H1 (cell line): ENCODE data around the gene TNIP1. TPM values are rescaled to one million over a fixed set of nuclear protein-coding genes. Genes with fewer than 3 reads are reported as not detected.

Experiments
- CTCF ChIA-PET: fragments of 300-600 bp; sonication (Branson Sonifier 250); formaldehyde crosslinking; loops from one replicate; lab custom pipeline; 2021; ENCODE audit not compliant: partially characterized antibody; lab: Charles Lee
- POLR2A ChIA-PET: fragments of 300-600 bp; sonication (Branson Sonifier 250); formaldehyde crosslinking; loops from one replicate; lab custom pipeline; 2021; ENCODE audit warnings: inconsistent platforms; ENCODE audit not compliant: partially characterized antibody; lab: Charles Lee
- DNase-seq, 2 experiments: peaks; one replicate each; pipeline versions ENCODE4 v3.0.0 to v3.0.0-alpha.2; 2010 to 2022; ENCODE audit warnings: low spot score in 2 of 2, low read depth in 1 of 2, mixed read lengths in 1 of 2
- FAIRE-seq: peaks from 2 replicates; lab custom pipeline; 2011; peaks lifted over from hg19 to GRCh38; lab: Jason Lieb, UNC
- H2AFZ ChIP-seq: 2 replicates; pipeline ENCODE4 v1.8.1; 2012; ENCODE audit warnings: low read length, inconsistent platforms
- H2AK5ac ChIP-seq: 2 replicates; pipeline ENCODE4 v1.6.1; 2013; ENCODE audit warnings: low read depth, low read length
- H2BK120ac ChIP-seq: replicated peaks from 2 replicates; pipeline ENCODE3; 2013; ENCODE audit warnings: low read depth, low read length, inconsistent platforms
- H2BK12ac ChIP-seq: 2 replicates; pipeline ENCODE4 v1.6.1; 2013; ENCODE audit warnings: low read depth, low read length
- H2BK15ac ChIP-seq: 2 replicates; pipeline ENCODE4 v1.6.1; 2013; ENCODE audit warnings: low read length
- H2BK20ac ChIP-seq: 2 replicates; pipeline ENCODE4 v1.6.1; 2013; ENCODE audit warnings: low read length
- H2BK5ac ChIP-seq: 2 replicates; pipeline ENCODE4 v1.6.1; 2013; ENCODE audit warnings: low read depth, low read length
- H3K14ac ChIP-seq: 2 replicates; pipeline ENCODE4 v1.6.1; 2013; ENCODE audit warnings: inconsistent platforms; ENCODE audit not compliant: insufficient read length
- H3K18ac ChIP-seq: 2 replicates; pipeline ENCODE4 v1.6.1; 2013; ENCODE audit warnings: low read length; ENCODE audit errors: extremely low read depth
- H3K23ac ChIP-seq: 2 replicates; pipeline ENCODE4 v1.6.1; 2013; ENCODE audit warnings: inconsistent platforms; ENCODE audit not compliant: insufficient read length
- H3K23me2 ChIP-seq: 2 replicates; pipeline ENCODE4 v1.6.1; 2013; ENCODE audit warnings: low read depth, low read length
- H3K27ac ChIP-seq: 2 replicates; pipeline ENCODE4 v1.6.1; 2011; ENCODE audit warnings: low read depth, low read length, inconsistent platforms
- H3K27me3 ChIP-seq, 4 experiments: replicated peaks in 1 of 4; 1 replicate in 1 of 4; 2 replicates in 3 of 4; pipeline versions ENCODE4 v1.6.1 to v1.8.1; 2011 to 2013; ENCODE audit warnings: low read length in 3 of 4, mild to moderate bottlenecking in 3 of 4, inconsistent platforms in 2 of 4, mixed read lengths in 2 of 4, moderate library complexity in 1 of 4; ENCODE audit not compliant: control insufficient read depth in 3 of 4, insufficient read depth in 3 of 4; ENCODE audit errors: extremely low read depth in 1 of 4
- H3K36me3 ChIP-seq, 4 experiments: 2 replicates each; pipeline versions ENCODE4 v1.6.1 to v1.8.1; 2011 to 2013; ENCODE audit warnings: mild to moderate bottlenecking in 4 of 4, low read length in 3 of 4, moderate library complexity in 2 of 4, control low read depth in 1 of 4, inconsistent platforms in 1 of 4; ENCODE audit not compliant: insufficient read depth in 4 of 4, control insufficient read depth in 2 of 4
- H3K4ac ChIP-seq: replicated peaks from 2 replicates; pipeline ENCODE3; 2013; ENCODE audit warnings: low read length, low read depth, mixed read lengths, inconsistent platforms; ENCODE audit not compliant: insufficient read length
- H3K4me1 ChIP-seq, 4 experiments: replicated peaks in 1 of 4; 1 replicate in 1 of 4; 2 replicates in 3 of 4; pipeline versions ENCODE4 v1.6.1 to v1.8.1; 2011 to 2013; ENCODE audit warnings: low read length in 3 of 4, inconsistent platforms in 2 of 4, mixed read lengths in 1 of 4; ENCODE audit not compliant: insufficient read depth in 4 of 4, control insufficient read depth in 3 of 4
- H3K4me2 ChIP-seq, 2 experiments: 2 replicates each; pipeline versions ENCODE4 v1.6.1 to v1.8.1; 2011 to 2013; ENCODE audit warnings: low read depth in 2 of 2, low read length in 2 of 2, control low read depth in 1 of 2, inconsistent platforms in 1 of 2, mild to moderate bottlenecking in 1 of 2; ENCODE audit not compliant: insufficient read depth in 1 of 2
- H3K4me3 ChIP-seq, 4 experiments: fragments of 200-600, 300-600 bp in 1 of 4; sonication (generic), shearing (Covaris generic), sonication (Bioruptor Twin) in 1 of 4; 2 replicates each; pipeline versions ENCODE4 v1.5.1 to v1.8.1; 2011 to 2016; ENCODE audit warnings: low read length in 4 of 4, low read depth in 3 of 4, control low read depth in 2 of 4, inconsistent platforms in 2 of 4, mild to moderate bottlenecking in 2 of 4, mixed read lengths in 1 of 4, moderate library complexity in 1 of 4; ENCODE audit not compliant: insufficient read depth in 2 of 4; ENCODE audit errors: extremely low read depth in 1 of 4
- H3K56ac ChIP-seq: replicated peaks from 2 replicates; pipeline ENCODE3; 2013; ENCODE audit warnings: low read depth, mild to moderate bottlenecking, mixed read lengths, low read length, inconsistent platforms; ENCODE audit not compliant: insufficient read length
- H3K79me1 ChIP-seq: 2 replicates; pipeline ENCODE4 v1.6.1; 2013; ENCODE audit warnings: low read depth, low read length, control low read depth
- H3K79me2 ChIP-seq, 2 experiments: 2 replicates each; pipeline versions ENCODE4 v1.6.1 to v1.8.1; 2012 to 2013; ENCODE audit warnings: low read length in 2 of 2, mild to moderate bottlenecking in 2 of 2, inconsistent platforms in 1 of 2; ENCODE audit not compliant: insufficient read depth in 2 of 2, control insufficient read depth in 1 of 2
- H3K9ac ChIP-seq, 4 experiments: replicated peaks in 1 of 4; 1 replicate in 1 of 4; 2 replicates in 3 of 4; pipeline versions ENCODE4 v1.6.1 to v1.8.1; 2011 to 2013; ENCODE audit warnings: low read depth in 3 of 4, low read length in 3 of 4, control low read depth in 2 of 4, mild to moderate bottlenecking in 2 of 4, moderate library complexity in 2 of 4, inconsistent platforms in 1 of 4; ENCODE audit errors: extremely low read depth in 1 of 4
- H3K9me3 ChIP-seq, 2 experiments: 2 replicates each; pipeline versions ENCODE4 v1.6.1 to v1.8.1; 2012 to 2013; ENCODE audit warnings: mild to moderate bottlenecking in 2 of 2, moderate library complexity in 2 of 2, control low read depth in 1 of 2, inconsistent platforms in 1 of 2, low read depth in 1 of 2, low read length in 1 of 2, mixed read lengths in 1 of 2; ENCODE audit not compliant: insufficient read depth in 2 of 2
- H4K20me1 ChIP-seq, 2 experiments: replicated peaks in 1 of 2; 2 replicates each; pipeline versions ENCODE3 to v1.8.1; 2011 to 2013; ENCODE audit warnings: inconsistent platforms in 2 of 2, low read length in 2 of 2, mild to moderate bottlenecking in 1 of 2; ENCODE audit not compliant: insufficient read depth in 2 of 2, control insufficient read depth in 1 of 2
- H4K5ac ChIP-seq: 2 replicates; pipeline ENCODE4 v1.6.1; 2013; ENCODE audit warnings: low read length, low read depth, mixed read lengths, inconsistent platforms; ENCODE audit not compliant: insufficient read length
- H4K8ac ChIP-seq: 2 replicates; pipeline ENCODE4 v1.8.0; 2013; ENCODE audit warnings: mild to moderate bottlenecking, moderate library complexity, low read length, inconsistent platforms; ENCODE audit not compliant: insufficient read depth; ENCODE audit errors: extremely low read depth
- H4K91ac ChIP-seq: replicated peaks from 2 replicates; pipeline ENCODE3; 2013; ENCODE audit warnings: low read length, mixed read lengths, inconsistent platforms; ENCODE audit not compliant: insufficient read length
- ATF3 ChIP-seq: IDR thresholded peaks from 2 replicates; pipeline ENCODE4 v1.6.1; 2011; ENCODE audit warnings: low read depth, mild to moderate bottlenecking, low read length; ENCODE audit not compliant: insufficient read depth
- CHD2 ChIP-seq: IDR thresholded peaks from 2 replicates; pipeline ENCODE4 v1.6.1; 2012; ENCODE audit warnings: low read length, improper control_type of control experiment
- SP1 ChIP-seq: IDR thresholded peaks from 2 replicates; pipeline ENCODE4 v1.6.1; 2011; ENCODE audit warnings: low read depth, low read length
- TAF1 ChIP-seq: IDR thresholded peaks from 2 replicates; pipeline ENCODE4 v1.6.1; 2011; ENCODE audit warnings: mild to moderate bottlenecking, low read depth, low read length
- WGBS, 2 experiments: shearing (Covaris generic) in 1 of 2; methylation state at CpG; one replicate each; pipeline versions ENCODE4 v1.1.6 to v1.1.7; 2013 to 2015; ENCODE audit warnings: low lambda C conversion rate in 2 of 2, mixed read lengths in 2 of 2, inconsistent platforms in 1 of 2, low coverage in 1 of 2, missing lambda C conversion rate in 1 of 2; ENCODE audit not compliant: insufficient replicate concordance in 2 of 2, insufficient coverage in 1 of 2, insufficient read length in 1 of 2; ENCODE audit errors: extremely low coverage in 1 of 2, missing lambda C conversion rate in 1 of 2; 5-methylcytosine and 5-hydroxymethylcytosine counted together
- polyA plus RNA-seq, 7 experiments: library from polyadenylated mRNA; depleted of rRNA in 3 of 7; stranded (reverse) in 5 of 7; unstranded in 2 of 7; fragments of >200 nt in 5 of 7; fragments of 200-250 nt in 2 of 7; gene quantifications; 1 replicate in 5 of 7; 2 replicates in 1 of 7; 4 replicates in 1 of 7; pipeline versions ENCODE4 v1.2.1 to v1.2.3, GENCODE V29; 2011 to 2013; ENCODE audit warnings: missing spikeins in 2 of 7, mixed read lengths in 2 of 7
- total RNA-seq: library from RNA; stranded (reverse); fragmentation: NEBNext Ultra II Directional; extraction: Animal tissue kit (Norgen Biotek cat#: 25700); gene quantifications from 2 replicates; pipeline ENCODE4 v1.2.1, GENCODE V29; 2021

Gene TNIP1
- total and polyA plus RNA-seq, 2 of the 8 experiments (the other 6 are each of a cell fraction or from before 2014, with no cell fraction given): 14.2 to 31.9 TPM

GRCh38 chr5:150992705-150993104, 88.1 kb downstream of the TNIP1 start:
- no peak overlapping the region for H4K8ac ChIP-seq
- no peak overlapping the region for H3K18ac ChIP-seq
- H3K23me2 ChIP-seq: no peaks in the 10 kb centered on the region
- no peak overlapping the region for H2BK15ac ChIP-seq
- ChIA-PET CTCF (no interaction called here), POLR2A (no interaction called here)
- no peaks in the 10 kb centered on the region for H3K4me1 ChIP-seq
- no peak overlapping the region for H2BK20ac ChIP-seq
- TF ChIP-seq TAF1 (no peak), SP1 (no peak), ATF3 (no peak), CHD2 (no peak)
- H3K27ac ChIP-seq: no peak overlapping the region
- no peak overlapping the region for H3K4ac ChIP-seq
- no peak overlapping the region for H2AFZ ChIP-seq
- no peak overlapping the region for H4K91ac ChIP-seq
- H3K79me1 ChIP-seq: no peaks in the 10 kb centered on the region
- no peak overlapping the region for H3K9ac ChIP-seq
- H3K4me3 ChIP-seq: no peak overlapping the region
- H2BK5ac ChIP-seq: no peak overlapping the region
- no peaks in the 10 kb centered on the region for H3K27me3 ChIP-seq
- DNase-seq (no peak), FAIRE-seq (no peak)
- H3K14ac ChIP-seq: no peak overlapping the region
- H2BK120ac ChIP-seq: no peak overlapping the region
- H2BK12ac ChIP-seq: no peak overlapping the region
- no peak overlapping the region for H4K5ac ChIP-seq
- H3K79me2 ChIP-seq: no peaks in the 10 kb centered on the region
- peaks cover 7 to 8% of the 10 kb centered on the region in 2 experiments; a peak in 1 of 4 replicates for H3K9me3 ChIP-seq
- H3K36me3 ChIP-seq: no peaks in the 10 kb centered on the region
- WGBS, 2 experiments: 86% methylated on average over 6 of the region's 6 CpGs; no CpG with 5 or more reads in 1 of the 2 experiments
- no peaks in the 10 kb centered on the region for H4K20me1 ChIP-seq
- H3K4me2 ChIP-seq: no peak overlapping the region
- H2AK5ac ChIP-seq: no peak overlapping the region
- H3K23ac ChIP-seq: no peak overlapping the region
- H3K56ac ChIP-seq: no peak overlapping the region
